ENCODE data around the gene TRERF1.
A peak's percentile ranks its signal among the peaks of the same experiment; 100 is the strongest.

Gene TRERF1

DNA sequence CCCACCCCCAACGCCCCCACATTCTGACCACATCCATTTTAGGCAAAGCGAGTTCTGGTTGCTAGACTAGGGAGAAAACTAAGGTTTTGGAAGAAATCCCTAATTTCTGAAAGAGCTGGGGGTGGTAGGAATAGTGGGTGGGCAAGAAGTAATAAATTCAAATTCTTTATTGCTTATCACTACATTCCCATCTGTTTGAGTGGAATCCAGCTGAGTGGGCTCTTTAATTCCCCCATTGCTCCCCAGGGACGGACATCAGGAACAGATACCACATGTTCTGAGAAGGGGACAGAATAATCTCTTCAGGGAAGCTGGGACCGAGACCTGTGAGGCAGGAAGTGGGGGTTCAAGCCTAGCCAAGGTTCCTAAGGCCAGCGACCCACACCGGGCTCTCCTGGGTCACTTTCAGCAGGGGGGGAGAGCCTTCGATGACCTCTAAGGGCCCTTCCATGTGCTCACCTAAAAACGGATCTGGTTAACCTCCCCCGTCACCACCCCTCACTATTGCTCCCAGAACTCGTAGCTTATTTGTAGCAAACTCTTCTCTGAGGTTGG is 191.8 kb downstream of the TRERF1 start:
- H3K9me2 ChIP-seq (ENCODE audit: low read depth, low read length) = no peaks in the 10 kb centered on the region
- no peaks in the 10 kb centered on the region for H4K20me1 ChIP-seq (ENCODE audit: insufficient read depth, low read length)
- no peaks in the 10 kb centered on the region for H3K36me3 ChIP-seq (ENCODE audit: insufficient read depth, low read length)
- H3K4me3 ChIP-seq (ENCODE audit: low read depth, low read length, poor library complexity, severe bottlenecking) = peak overlapping the region; percentile 54
- no peak overlapping the region for H3K27ac ChIP-seq (ENCODE audit: low read depth, low read length, poor library complexity, severe bottlenecking)
- no peaks in the 10 kb centered on the region for H3K79me2 ChIP-seq (ENCODE audit: insufficient read depth, low read length)
- H3K9ac ChIP-seq (ENCODE audit: low read length) = peak overlapping the region; percentile 16; the same call in 1 of the 2 replicates
- TF ChIP-seq, protein P1, sequence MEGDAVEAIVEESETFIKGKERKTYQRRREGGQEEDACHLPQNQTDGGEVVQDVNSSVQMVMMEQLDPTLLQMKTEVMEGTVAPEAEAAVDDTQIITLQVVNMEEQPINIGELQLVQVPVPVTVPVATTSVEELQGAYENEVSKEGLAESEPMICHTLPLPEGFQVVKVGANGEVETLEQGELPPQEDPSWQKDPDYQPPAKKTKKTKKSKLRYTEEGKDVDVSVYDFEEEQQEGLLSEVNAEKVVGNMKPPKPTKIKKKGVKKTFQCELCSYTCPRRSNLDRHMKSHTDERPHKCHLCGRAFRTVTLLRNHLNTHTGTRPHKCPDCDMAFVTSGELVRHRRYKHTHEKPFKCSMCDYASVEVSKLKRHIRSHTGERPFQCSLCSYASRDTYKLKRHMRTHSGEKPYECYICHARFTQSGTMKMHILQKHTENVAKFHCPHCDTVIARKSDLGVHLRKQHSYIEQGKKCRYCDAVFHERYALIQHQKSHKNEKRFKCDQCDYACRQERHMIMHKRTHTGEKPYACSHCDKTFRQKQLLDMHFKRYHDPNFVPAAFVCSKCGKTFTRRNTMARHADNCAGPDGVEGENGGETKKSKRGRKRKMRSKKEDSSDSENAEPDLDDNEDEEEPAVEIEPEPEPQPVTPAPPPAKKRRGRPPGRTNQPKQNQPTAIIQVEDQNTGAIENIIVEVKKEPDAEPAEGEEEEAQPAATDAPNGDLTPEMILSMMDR (IDR thresholded peaks at IDR 0.05; ENCODE audit: low read length) = no peak
- no peak for TF ChIP-seq EZH2 (IDR thresholded peaks at IDR 0.05; ENCODE audit: borderline replicate concordance, low read length)
- H3F3A ChIP-seq (ENCODE audit: insufficient read depth, low read length) = no peaks in the 10 kb centered on the region
- H3K9me3 ChIP-seq (ENCODE audit: low read length) = no peaks in the 10 kb centered on the region
- H2AFZ ChIP-seq (ENCODE audit: low read length) = no peak overlapping the region
- peaks cover 11% of the 10 kb centered on the region for H3K4me1 ChIP-seq (ENCODE audit: insufficient read depth, low read length, severe bottlenecking)
- peak overlapping the region; percentile 46 for H3K4me2 ChIP-seq (ENCODE audit: low read length)
- H3K27me3 ChIP-seq (ENCODE audit: insufficient read depth, low read length) = no peaks in the 10 kb centered on the region

DNA sequence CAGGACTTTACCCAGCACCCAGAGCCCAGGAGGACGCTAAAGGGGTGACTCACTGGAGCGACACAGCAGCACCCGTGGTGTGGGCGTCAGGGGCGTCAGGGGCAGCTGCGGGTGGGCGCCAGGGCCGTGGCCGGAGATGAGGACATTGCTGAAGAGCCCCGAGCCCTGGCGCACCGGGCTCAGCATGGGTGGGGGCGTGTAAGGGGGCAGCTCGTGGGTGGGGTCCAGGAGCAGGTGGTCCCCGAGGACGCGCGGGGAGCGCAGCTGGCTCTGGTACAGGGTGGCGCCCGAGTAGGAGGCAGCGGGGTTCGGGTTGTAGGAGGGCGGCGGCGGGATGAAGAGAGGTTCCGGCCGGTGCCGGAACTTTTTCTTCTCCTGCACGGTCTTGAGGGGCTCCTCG is 192.4 kb downstream of the TRERF1 start:
- Histone ChIP-seq H3K4me2 (ENCODE audit: low read length) (no peak overlapping the region), H3F3A (ENCODE audit: insufficient read depth, low read length) (no peaks in the 10 kb centered on the region), H3K9ac (ENCODE audit: low read length) (no peak overlapping the region)

DNA sequence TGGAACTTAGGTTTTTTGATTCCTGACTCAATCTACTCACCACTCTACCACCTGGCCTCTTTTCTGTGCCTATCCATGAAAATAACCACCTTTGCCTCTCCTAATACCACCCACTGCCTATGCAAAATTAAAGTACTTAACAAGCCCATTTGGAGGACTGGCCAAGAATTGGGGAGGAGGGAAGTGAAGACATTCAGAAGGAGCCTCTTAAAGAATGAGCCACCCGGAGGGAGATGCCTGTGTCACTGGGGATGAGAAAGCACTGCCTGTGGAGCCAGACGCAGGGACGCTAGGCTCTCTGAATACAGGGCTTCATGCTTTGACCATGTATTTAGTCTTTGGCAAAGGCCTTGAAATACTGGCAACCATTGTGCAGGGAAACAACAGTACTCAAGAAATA is 194.1 kb downstream of the TRERF1 start:
- Histone ChIP-seq H3K36me3 (ENCODE audit: insufficient read depth, low read length) (no peaks in the 10 kb centered on the region), H3K9ac (ENCODE audit: low read length) (no peak overlapping the region), H2AFZ (ENCODE audit: low read length) (no peak overlapping the region), H3K4me1 (ENCODE audit: insufficient read depth, low read length, severe bottlenecking) (peaks cover 11% of the 10 kb centered on the region), H4K20me1 (ENCODE audit: insufficient read depth, low read length) (no peaks in the 10 kb centered on the region), H3K27ac (ENCODE audit: low read depth, low read length, poor library complexity, severe bottlenecking) (no peak overlapping the region), H3K4me2 (ENCODE audit: low read length) (no peak overlapping the region), H3K4me3 (ENCODE audit: low read depth, low read length, poor library complexity, severe bottlenecking) (no peak overlapping the region), H3K27me3 (ENCODE audit: insufficient read depth, low read length) (no peaks in the 10 kb centered on the region; the same call in 1 of the 2 replicates), H3K9me3 (ENCODE audit: low read length) (no peaks in the 10 kb centered on the region), H3F3A (ENCODE audit: insufficient read depth, low read length) (no peaks in the 10 kb centered on the region), H3K9me2 (ENCODE audit: low read depth, low read length) (no peaks in the 10 kb centered on the region), H3K79me2 (ENCODE audit: insufficient read depth, low read length) (no peaks in the 10 kb centered on the region)
- TF ChIP-seq, protein P1 (IDR thresholded peaks at IDR 0.05; ENCODE audit: low read length) = no peak
- no peak for TF ChIP-seq EZH2 (IDR thresholded peaks at IDR 0.05; ENCODE audit: borderline replicate concordance, low read length)

More for the DNA sequence above, 192.4 kb downstream of the TRERF1 start:
- Histone ChIP-seq H3K36me3 (ENCODE audit: insufficient read depth, low read length) (no peaks in the 10 kb centered on the region), H3K27ac (ENCODE audit: low read depth, low read length, poor library complexity, severe bottlenecking) (no peak overlapping the region), H3K4me3 (ENCODE audit: low read depth, low read length, poor library complexity, severe bottlenecking) (no peak overlapping the region), H3K9me2 (ENCODE audit: low read depth, low read length) (no peaks in the 10 kb centered on the region), H3K27me3 (ENCODE audit: insufficient read depth, low read length) (no peaks in the 10 kb centered on the region), H2AFZ (ENCODE audit: low read length) (no peak overlapping the region), H3K9me3 (ENCODE audit: low read length) (no peaks in the 10 kb centered on the region), H3K79me2 (ENCODE audit: insufficient read depth, low read length) (no peaks in the 10 kb centered on the region), H3K4me1 (ENCODE audit: insufficient read depth, low read length, severe bottlenecking) (peaks cover 11% of the 10 kb centered on the region), H4K20me1 (ENCODE audit: insufficient read depth, low read length) (no peaks in the 10 kb centered on the region)
- TF ChIP-seq, protein P1 (IDR thresholded peaks at IDR 0.05; ENCODE audit: low read length) = no peak
- no peak for TF ChIP-seq EZH2 (IDR thresholded peaks at IDR 0.05; ENCODE audit: borderline replicate concordance, low read length)

All from OCI-LY1 (cell line).